Dedifferentiated amniotic fluid mesenchymal stem cell (primary cell): ENCODE data around the gene DBNL.
"Not testable (repeated sequence)": the region's sequence is repeated elsewhere in the genome, so short reads cannot be mapped to it uniquely, and the experiment has no call there.

Experiments
- DNase-seq: peaks from one replicate; pipeline ENCODE4 v3.0.0-alpha.2; 2016; ENCODE audit errors: extremely low spot score

DBNL gene

DNA sequence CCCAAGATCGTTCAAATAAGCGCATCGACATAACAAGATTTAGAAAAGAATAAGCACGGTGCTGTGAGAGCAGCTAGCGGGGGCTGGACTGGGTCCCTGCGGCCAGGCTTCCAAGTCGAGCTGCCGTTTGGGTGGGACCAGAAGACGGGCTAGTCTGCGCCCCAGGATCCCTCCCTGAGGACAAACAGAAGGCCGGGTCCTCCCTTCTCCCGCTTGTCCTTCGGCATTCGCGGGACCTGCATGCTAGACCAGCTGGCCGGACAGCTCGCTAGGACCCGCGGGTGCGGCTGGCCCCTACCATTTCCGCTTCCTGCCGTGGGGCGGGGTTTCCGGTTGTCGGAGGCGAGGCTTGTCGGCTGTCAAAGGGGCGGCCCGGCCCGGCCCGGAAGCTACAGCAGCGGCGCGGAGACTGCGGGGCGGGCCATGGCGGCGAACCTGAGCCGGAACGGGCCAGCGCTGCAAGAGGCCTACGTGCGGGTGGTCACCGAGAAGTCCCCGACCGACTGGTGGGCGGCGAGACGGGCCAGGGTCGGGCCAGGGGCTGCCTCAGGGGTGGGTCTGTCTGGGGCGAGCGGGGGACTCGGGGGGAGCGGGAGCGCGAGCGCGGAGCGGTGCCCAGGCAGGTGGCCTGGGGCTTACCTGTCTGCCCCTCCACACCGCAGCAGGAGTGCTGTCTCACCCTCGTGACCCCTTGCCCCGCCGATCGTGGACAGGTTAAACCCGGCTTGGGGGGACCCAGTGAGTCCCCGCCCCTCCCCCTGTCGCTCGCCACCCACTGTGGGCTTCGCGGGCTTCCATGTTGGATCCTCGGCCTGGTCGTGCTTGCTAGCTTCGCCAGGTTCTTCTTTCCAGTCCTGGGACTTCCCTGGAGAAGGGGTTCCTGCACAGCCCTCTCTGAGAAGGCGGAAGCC is at the start of gene DBNL:
TSS of gene DBNL (plus strand) at position 388 of the 911 bp plus-strand sequence. CDS start at position 424, 36 bp downstream.
- DNase-seq, result peak; percentile 88

DNA sequence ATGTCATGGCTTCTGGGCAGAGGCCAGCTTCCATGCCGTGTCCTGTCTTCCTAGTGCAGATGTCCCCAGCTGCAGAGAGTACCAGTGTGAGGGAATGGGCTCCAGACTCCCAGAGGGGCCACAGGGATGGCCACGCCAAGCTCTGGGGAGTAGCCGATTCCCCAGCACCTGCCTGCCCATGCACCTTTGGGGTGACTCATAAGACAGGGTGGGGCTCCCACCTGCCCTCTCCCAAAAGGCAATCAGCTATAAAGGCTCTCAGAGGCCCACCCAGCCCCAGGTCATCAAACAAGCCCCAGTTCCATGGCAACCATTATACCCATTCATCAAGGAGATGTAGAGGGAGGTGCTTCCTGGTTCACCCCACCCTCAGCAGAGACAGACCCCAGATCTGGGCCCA is 47.0 kb upstream of the DBNL start, which contains the start of gene SPDYE1:
TSS of gene SPDYE1 (plus strand) at position 366 of the 400 bp plus-strand sequence. CDS start 2,053 bp downstream, outside the sequence.
- not testable (repeated sequence) for DNase-seq

DNA sequence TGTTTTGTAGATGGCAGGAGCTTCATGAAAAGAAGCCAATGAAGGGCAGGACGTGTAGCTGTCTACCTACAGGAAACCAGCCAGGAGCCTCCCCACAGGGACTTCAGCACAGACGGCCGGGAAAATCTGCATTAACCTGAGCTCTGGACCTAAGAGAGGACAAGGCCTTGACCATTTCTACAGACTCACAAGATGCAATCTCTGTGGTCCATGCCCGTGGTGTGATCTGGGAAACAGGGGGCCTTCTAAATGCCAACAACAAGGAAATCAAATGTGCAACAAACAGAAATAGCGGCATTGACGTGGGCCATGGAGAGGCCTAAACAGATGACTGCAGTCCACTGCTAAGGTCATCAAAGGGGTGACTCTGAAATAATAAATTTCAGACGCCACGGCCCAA is 32.4 kb upstream of the DBNL start:
- DNase-seq, result not testable (repeated sequence)

DNA sequence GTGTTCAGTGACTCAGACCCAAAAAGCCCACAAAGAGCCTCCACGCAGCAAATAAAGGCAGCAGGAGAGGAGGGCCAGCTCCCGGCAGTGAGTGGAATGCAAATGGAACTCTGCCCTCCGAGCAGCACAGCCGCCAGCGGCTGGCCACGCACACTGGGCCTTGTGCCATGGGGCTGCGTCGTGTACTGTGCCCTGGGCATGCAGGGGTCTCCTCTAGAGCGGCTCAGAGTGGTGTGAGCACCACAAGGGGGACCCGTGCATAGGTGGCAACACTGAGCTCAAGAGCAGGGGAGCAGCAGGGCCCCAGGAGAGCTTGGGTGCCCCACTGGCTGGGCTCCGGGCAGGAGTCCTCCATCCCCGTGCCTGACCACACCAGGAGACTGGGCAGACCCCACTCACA is 29.4 kb upstream of the DBNL start:
- not testable (repeated sequence) for DNase-seq

DNA sequence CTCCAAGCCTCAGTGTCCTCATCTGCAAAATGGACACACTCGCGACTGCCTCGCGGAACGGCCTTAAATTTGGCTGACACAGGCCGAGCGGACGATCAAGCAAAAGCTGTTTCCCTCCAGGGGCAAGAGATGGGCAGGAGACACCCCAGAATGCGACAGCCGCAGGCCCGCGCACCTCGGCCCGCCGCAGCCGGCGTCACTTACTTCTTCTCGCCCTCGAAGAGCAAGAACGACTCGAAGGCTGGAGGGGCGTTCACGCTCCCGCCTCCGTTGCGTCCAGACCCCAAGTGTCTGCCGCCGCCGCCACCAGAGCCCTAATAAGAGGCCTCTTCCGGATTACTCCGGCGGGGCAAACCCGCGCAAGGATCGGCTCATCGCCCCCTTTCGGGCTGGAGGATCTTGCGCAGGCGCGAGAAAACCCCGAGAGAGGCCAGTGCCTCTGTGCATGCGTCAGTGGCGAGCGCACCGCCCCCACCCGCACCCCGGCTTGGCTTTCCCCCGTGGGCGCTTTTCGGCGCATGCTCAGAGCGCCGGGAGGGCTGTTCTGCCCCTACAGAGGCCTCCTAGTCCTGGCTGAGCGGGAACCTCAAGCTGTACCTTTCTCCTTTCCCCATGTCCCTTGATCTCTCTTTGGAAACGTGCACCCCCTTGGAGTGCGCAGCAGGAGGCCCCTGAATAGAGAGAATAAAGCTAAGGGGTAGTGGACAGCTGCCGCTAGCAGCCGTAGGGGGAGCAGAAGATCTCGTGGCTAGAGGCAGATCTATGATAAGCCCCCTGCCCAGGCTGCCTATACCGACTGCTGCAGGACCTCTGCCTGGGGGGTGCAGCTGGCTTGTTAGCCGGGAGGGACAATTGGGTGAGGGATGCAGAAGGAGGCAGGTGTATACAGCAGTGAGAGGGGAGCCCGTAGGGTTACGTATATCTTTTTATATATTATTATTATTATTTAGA is 25.4 kb upstream of the DBNL start:
- DNase-seq, result peak; percentile 95

DNA sequence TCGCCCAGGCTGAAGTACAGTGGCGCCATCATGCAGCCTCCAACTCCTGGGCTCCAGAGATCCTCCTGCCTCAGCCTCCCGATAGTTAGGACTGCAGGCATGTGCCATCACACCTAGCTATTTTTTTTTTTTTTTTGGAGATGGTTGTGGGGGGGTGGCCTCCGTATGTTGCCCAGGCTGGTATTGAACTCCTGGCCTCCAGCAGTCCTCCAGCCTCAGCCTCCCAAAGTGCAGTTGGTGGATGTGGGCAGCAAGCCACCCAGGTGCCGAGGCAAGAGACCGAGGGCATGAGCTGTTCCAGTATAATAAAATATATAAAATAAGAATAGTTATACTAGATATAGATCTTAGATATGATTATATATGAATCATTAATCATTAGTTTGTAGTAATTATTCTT is 24.7 kb upstream of the DBNL start:
- not testable (repeated sequence) for DNase-seq

DNA sequence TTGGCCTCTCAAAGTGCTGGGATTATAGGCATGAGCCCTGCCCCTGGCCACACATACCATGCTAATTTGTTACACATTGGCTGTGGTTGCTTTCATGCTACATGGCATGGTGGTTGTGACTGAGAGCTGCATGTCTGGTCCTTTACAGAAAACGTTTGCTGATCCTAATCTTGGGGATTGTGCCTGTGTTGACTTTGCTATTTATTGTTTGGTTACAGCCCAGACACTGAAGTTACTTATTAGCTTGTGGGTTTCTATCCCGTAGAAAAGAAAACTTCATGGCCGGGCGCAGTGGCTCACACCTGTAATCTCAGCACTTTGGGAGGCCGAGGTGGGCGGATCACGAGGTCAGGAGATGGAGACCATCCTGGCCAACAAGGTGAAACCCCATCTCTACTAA is 22.4 kb upstream of the DBNL start:
- DNase-seq, result not testable (repeated sequence)

DNA sequence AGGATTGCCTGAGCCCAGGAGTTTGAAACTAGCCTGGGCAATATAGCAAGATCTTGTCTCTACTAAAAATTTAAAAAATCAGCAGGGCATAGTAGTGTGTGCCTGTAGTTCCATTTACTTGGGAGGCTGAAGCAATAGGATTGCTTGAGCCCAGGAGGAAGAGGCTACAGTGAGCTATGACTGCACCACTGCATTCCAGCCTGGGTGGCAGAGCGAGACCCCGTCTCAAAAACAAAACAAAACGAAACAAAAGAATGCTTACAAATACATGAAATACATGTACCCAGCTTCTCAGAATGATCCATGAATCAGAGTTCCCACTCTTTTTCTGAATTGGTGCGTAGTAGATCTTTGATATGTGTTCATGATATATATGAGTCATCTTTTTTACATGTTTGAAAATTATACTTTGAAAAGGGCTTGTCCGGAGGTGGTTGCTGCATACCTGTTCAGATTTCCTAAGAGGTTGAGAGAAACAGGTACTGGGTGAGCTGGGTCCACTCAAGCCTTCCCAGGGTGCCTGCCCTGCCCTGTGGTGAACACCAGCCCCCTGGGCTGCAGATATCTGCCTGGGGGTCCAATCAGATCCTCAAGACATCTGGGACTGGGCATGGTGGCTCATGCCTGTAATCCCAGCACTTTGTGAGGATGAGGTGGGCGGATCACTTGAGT is 21.6 kb upstream of the DBNL start:
- not testable (repeated sequence) for DNase-seq

DNA sequence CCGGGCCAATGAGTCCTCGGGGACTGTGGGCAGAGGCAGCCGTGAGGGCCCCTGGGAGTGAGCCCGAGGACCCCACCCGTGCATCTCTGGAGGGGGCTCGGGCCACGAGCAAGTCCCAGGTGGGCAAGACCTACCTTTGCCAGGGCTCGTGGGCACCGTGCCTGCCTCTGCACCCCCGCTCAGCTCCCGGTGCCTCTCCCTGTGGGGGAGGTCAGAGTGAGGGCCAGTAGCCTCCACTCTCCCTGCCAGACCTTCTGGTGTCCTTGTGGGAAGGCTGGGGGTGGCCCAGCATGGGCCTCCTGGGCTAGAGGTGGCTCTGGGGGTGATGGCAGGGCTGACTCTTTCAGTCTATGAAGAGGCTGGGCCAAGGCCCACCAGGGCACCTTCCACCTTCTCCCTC is 15.1 kb upstream of the DBNL start:
- DNase-seq, result not testable (repeated sequence)

DNA sequence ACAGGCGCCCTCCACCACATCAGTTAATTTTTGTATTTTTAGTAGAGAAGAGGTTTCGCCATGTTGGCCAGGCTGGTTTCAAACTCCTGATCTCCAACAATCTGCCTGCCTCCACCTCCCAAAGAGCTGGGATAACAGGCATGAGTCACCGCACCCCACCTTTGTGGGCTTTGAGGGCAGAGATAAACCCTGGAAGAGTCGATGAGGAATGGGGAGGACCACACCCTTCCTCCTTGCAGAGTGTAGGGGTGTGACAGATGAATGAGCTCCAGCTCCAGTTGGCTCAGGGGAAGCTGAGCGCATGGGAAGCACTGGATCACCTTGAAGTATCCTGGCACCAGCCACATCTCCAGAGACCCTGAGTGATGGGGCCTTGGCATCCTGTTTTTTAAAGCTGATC is 14.5 kb upstream of the DBNL start:
- not testable (repeated sequence) for DNase-seq

DNA sequence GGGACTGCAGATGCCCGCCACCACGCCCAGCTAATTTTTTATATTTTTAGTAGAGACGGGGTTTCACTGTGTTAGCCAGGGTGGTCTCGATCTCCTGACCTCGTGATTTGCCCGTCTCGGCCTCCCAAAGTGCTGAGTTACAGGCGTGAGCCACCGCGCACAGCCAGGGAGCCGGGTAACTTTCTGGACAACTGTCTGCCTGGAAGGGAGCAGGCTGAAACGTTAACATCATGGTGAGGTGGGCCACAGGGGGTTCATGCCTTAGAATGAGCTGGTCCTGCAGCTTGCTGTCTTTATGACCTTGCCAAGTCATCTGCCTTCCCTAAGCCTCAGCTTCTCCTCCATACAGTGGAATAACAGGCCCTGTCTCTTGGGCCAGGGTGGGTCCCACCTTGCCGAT is 13.2 kb upstream of the DBNL start:
- DNase-seq, result not testable (repeated sequence)

DNA sequence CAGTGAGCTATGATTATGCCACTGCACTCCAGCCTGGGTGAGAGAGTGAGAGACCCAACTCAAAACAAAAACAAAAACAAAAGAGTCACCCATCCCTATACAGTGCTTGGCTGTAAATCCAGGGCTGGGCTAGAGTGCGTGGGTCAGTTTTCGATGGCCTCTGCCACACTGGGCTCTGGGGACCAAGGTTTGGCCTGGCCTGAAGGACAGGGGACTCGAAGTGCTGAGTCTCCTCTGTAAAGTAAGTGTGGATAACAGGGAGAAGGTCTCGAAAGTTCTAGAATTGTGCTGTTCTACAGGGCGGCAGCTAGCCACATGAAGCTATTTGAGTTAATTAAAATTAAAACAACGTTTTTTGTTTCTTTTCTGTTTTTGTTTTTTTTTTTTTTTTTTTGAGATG is 12.5 kb upstream of the DBNL start:
- not testable (repeated sequence) for DNase-seq

DNA sequence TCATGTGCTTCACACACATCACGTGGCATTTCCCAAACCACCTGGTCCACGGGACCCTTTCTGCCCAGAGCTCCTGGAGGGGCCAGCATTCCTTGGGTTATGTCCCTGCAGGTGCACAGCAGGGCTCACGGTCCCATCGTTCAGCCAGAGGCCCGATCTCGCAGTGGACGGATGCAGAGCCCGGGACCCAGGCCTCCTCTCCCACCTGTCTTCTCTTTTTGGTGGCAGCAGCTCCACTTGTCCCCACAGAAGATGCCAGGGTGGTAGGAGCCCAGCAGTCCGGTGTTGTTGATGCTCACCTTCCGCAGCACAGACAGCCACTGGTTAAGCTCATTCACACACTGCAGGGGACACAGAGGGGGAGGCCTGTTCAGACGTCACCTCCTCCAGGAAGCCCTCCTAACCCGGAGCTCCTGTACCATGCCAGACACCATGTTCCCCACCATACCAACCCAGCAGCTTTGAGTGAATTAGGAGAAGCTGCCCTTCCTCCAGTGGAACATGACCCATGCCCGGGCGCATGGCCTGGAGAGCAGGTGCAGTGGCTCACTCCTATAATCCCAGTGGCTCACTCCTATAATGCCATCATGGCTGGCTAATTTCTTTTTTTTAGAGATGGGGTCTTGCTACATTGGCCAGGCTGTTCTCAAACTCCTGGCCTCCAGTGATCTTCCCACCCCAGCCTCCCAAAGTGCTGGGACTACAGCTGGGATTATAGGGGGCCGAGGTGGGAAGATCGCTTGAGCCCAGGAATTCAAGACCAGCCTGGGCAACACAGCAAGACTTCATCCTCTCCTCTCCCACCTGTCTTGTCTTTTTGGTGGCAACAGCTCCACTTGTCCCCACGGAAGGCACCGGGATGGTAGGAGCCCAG is 10.3 kb upstream of the DBNL start:
- DNase-seq, result not testable (repeated sequence)

DNA sequence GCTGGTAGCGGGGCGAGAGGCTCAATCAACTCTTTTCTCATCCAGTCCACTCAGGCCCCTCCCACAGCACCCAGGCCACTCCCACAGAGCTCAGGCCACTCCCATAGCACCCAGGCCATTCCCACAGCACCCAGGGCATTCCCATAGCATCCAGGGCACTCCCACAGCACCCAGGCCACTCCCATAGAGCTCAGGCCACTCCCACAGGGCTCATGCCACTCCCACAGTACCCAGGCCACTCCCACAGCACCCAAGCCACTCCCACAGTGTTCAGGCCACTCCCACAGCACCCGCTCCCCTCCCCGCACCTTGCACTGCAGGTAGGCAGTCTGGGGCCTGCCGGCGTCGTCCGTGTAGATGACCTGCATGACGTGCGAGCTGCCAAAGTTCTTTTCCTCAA is 8.1 kb upstream of the DBNL start:
- DNase-seq, result not testable (repeated sequence)

DNA sequence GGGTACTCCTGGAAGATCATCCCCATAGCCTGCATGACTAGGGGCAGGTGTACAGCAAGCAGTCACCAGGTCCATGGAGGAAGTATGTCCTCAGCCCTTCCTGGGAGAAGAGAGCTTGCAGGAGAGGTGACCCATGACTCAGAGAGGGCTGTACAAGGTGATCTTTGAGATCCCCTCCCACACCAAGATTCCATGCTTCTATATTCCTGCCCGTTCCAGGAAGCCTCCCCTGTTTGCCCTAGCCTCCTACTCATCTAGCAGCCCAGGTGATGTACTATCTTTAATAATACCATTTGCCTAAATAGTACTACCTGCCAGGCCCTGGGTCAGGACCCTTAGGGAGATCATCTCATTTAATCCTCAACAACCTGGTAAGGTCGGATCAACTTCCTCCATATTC is 6.6 kb upstream of the DBNL start:
- not testable (repeated sequence) for DNase-seq

DNA sequence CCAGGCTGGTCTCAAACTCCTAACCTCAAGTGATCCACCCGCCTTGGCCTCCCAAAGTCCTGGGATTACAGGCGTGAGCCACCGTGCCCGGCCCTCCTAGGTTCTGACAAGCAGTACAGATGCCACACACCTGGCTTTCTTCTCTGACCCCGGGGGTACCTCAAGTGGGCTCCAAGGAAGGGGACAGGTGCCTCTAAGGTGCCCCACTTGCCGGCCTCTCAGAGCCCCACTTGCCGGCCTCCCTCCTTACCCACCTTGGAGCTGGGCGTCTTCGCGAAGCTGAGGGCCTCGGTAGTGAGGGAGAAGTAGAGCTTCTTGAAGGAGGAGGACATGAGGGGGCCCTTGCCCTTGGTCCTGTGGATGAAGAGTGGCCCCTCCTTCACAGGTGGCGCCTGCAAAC is 5.9 kb upstream of the DBNL start:
- not testable (repeated sequence) for DNase-seq

DNA sequence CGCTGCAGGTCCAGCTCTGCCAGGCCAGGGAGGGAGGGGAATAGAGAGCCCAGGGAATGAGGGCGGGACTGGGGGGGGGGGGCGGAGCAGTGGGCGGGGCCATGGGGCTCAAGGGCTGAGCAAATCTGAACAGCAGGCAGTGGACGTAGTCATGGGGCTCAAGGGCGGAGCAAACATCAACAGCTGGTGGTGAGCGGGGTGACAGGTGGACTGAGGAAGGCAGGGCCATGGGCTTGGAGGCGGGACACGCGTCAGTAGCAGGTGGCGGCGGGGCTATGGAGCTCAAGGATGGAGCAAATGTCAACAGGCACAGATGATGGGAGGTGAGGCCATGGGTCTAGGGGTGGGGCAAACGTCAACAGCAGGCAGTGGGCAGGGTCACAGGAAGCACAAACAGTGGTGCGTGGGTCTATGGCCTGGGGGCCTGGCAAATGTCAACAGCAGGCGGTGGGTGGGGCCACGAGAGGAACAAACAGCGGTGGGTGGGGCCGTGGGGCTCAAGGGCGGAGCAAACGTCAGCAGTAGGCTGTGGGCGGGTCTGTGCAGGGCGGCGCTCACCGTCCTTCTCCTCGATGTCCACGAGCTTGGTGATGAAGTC is 5.4 kb upstream of the DBNL start:
- DNase-seq, result not testable (repeated sequence)

DNA sequence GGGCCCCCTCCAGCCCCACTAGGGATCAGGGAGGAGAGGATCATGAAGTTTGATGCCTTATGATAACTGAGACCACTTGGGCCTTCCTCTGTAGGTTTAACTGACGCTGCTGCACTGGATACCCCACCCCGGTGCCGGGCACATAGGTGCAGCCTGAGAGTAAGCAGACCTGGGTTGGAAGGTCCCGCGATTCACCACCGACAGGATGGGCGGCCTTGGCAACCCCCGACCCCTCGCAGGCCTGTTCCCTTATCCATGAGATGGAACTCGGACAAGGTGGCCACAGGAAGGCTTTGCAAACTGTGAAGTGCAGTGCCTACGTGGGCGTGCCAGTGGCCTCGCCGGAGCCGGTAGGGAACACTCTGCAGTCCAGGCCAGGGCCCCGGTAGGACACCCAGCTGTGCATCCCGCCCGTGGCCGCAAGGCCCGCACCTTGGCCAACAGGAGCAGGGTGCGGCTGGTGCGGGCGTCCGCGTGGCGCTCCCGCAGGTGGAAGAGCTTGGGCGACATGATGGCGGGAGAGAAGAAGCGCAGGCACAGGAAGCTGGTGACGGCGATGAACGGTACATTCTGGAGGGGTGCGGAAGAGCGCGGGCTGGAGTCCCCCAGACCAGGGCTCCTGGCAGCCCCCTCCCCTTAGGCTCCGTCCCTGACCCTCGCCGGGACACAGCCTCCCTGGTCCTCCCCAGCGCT is 4.6 kb upstream of the DBNL start:
- DNase-seq, result not testable (repeated sequence)

DNA sequence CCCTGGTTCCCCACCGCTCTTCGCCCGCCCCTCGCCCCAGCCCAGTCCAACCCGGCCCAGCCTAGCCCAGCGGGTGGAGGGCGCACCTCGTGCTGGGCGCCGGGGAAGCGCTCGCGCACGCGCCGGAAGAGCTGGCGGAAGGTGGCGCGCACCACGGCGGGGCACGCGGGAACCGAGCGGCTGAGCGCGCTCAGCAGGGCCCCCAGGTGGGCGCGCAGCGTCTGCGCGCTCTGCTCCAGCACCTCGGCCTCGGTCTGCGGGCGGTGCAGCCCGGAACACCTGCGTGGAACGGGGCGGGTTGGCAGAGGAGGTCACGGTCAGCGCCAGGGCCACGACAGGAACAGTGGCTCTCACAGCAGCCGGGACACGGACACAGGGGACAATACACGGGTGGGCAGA is 4.0 kb upstream of the DBNL start:
- not testable (repeated sequence) for DNase-seq

DNA sequence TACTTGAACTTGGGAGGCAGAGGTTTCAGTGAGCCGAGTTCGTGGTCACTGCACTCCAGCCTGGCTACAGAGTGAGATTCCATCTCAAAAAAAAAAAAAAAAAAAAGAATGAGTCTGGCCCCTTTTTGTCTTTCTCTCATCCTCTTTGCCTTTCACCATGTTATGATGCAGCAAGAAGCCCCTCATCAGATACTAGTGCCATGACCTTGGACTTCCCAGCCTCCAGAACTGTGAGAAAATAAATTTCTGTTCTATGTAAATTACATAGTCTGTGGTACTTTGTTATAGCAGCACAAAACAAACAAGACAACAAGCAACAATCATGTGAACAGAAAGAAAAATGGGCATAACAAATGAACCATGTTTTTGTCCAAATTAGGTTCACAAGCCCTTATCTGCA is 2.3 kb upstream of the DBNL start:
- DNase-seq, result no peak
